HG03025 (cell line): ENCODE results near the gene MCF2L.

Experiments used
- ATAC-seq: cut with Tn5 transposase; IDR thresholded peaks from one replicate; pipeline ENCODE4 v1.9.1; 2021; ENCODE audit warnings: mild to moderate bottlenecking, moderate library complexity; ENCODE audit not compliant: unreplicated experiment, low FRiP score

Gene MCF2L

DNA sequence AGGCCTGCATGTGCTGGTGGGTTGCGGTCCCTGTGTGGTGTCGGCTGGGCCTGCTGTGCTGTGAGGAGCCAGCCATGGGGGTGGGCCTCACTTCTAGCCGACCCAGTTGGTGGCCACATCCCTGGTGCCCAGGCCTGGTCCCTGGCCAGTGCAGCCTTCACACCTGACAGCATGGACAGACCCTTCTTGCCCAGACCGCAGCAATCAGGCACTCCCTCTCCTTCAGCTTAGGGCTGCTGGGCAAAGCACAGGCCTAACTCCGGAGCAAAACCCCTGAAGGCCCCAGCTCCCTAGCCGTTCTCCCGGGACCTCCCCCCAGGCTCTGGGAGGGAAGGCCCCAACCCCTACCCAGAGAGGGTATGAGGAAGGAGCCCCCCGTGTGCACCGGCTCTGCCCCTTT, 6.6 kb upstream of the MCF2L start:
- ATAC-seq = no peak

DNA sequence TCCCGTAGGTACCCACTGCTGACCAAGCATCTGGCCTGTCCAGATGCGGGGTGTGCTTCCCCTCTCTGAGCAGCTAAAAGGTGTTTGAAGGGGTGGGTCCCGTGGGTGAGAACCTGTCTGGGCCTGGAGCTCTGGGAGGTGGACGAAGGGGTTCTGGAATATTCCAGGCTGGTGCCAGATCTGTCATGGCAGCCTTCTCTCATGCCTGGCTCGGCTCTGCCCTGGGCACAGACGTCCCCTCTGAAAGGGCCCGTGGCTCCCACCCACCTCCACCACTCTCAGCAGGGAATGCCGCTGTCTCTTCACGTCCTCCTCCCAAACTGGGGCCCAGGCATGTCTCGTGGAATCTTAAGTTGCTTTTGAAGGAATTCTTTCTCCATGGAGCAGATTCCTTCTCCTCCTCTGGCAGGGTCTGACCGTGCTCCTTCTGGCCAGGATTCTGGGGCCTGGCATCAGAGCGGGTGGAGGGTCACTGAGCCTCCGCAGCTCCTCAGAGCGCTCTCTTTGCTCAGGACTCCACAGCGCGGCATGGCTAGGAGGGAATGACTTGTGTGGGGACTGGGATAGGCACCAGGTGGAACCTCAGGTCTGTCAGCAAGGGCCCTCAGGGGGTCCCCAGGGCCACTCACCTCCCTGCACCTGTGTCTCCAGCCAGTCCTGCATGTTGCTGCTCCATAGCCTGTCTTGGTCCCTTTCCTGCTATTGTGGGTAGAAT, 5.9 kb upstream of the MCF2L start:
- ATAC-seq = no peak

DNA sequence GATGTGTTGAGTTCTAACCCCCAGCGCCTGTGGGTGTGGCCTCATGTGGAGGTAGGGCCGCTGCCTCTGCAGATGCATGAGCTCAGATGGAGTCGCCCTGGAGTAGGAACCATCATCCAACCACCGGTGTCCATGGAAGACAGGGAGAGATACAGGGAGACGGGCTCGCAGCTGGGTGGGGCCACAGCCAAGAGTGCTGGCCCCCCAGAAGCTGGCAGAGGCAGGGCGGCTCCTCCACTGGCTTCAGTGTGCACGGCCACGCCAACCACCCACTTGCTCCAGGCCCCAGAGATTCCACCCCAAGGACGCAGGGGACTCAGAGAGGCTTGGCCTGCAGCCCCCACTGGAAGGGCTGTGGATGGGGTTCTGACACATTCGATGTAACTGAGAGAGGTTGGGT, 5.4 kb upstream of the MCF2L start:
- no peak for ATAC-seq

DNA sequence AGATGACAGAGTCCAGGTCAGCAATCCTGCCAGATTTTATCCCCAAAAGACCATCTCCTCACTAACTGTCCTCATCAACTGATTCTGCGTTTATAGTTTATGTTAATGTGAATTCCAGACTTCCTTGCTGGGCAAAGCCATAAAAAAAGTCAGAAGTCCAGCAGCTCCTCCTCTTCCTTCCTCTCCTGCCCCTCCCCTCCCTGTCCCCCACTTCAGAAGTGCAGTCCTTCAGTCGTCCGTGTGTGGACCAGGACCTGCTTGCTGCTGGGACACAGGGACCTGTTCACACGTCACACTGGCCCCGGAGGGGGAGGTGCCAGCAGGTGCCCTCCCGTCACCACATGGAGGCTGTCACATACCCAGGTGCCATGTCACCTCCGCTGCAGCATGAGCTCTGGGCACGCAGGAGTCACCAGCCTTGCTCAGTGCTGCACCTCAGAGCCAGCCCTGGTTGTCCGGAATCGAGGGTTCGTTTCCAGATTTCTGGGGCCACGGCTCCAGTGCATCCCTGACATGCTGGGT, 4.0 kb upstream of the MCF2L start:
- ATAC-seq = no peak

DNA sequence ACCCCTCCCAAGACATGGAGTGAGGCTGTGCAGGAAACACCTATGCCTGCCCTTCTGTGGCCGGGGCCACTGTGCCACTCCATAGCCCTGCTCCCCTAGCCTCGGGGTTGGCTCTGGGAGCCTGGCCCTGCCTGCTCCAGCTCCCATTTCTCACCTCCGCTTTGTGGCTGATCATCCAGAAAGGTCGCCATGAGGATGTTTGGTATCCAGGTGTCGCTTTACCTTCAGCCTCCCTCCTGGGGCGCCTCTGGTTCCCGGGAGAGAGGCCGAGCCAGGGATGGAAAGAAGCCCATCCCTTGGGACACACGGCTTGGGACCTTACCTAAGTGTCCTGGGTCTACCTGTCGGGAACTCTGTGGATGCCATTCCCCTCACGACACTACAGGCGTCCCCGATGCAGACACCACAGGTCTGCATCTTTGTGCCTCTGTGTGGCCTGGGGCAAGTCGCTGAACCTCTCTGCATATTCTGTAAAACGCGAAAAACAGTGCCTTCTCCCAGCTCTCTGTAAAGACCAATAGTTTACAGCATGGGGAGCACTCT, 3.4 kb upstream of the MCF2L start:
- no peak for ATAC-seq

DNA sequence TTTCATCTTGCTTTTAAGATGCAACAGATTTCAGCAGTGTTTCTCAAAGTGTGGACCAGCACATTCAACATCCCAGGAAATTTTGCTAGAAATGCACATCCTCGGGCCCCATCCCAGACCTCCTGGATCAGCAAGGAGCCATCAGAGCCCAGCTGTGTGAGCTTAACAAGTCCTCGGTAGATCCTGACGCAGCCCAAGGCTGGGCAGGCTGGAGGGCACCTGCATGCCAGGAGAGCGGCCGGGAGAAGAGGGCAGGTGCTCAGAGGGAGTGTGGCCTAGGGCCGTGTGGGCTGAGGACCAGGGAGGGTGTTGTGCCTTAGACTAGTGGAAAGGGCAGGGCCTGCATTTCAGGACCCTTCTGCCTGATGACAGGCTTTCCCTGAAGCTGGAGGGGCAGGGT, 2.2 kb upstream of the MCF2L start:
- no peak for ATAC-seq

DNA sequence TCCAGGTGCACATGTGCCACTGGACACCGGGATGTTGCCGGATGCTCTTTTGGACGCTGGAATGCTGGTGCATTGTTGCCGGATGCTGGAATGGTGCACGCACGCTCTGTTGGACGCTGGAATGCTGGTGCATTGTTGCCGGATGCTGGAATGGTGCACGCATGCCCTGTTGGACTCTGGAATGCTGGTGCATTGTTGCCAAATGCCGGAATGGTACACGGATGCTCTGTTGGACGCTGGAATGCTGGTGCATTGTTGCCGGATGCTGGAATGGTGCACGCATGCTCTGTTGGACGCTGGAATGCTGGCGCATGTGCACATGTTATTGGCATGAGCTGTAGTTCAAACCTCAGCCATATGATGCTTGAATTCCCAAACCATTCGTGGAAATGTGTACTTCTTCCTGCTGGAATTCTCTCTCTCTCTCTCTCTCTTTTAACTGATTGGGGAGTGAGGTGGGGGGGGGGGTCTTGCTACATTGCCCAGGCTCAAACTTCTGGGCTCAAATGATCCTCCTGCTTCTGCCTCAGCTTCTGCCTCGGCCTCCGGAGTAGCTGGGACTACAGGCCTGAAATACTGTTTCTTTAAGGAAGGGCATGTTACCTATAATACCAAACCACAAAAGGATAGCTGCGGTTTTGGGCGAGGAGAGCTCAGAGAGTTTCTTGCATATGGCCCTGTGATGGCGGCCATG, 1.2 kb upstream of the MCF2L start:
- no peak for ATAC-seq

DNA sequence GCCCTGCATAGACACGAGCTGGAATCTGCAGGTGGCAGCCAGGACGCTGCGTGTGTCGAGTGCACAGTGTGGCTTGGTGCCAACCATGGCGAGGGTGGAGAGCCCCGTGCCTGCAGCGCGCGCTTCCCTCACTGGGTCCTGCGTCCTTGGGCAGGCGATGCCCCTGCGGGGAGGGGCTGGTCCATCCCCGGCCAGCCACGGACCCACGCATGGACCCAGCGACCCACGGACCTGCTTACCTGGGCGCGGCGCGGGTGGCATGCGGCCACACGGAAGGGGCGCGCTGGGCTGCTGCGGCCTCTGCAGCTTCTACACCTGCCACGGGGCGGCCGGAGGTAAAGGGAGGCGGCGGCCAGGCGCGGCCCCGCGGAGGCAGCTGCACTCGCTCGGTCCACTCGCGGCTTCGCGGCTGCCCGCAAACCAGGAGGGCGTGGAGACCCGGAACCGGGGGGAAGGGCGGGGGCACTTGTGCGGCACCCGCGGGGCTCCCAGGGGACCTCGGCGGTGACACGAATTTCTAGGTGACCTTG, 569 bp upstream of the MCF2L start:
- no peak for ATAC-seq

DNA sequence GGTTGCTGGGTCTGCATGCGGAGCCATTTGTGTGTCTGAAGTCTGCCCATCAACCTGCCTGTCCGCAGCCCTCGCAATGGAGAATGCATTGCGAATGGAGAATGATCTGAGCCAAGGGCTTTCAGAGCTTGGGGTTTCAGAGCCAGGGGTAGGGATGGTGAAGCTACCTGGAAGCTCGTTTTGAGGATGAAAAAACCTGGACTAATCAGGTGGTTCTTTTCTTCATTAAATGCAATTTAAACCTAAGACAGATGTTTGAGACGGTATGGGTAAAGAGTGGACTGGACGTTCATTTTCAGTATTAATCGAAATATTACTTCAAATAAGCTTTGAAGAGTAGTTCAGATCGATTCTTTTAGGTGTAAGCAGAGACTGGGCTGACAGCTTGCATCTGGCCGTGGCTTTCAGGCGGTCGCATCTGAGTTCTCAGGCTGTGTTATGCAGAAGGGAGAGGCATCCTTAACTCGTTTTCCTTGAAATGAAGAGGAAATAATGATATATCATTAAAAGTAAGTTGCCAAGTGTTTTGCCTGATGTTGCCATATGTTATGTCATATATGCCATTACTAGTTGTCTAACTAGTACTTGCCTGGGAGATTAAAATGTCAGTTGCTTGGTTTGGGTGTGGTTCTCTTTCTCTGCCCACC, 801 bp downstream of the MCF2L start:
- ATAC-seq = no peak

DNA sequence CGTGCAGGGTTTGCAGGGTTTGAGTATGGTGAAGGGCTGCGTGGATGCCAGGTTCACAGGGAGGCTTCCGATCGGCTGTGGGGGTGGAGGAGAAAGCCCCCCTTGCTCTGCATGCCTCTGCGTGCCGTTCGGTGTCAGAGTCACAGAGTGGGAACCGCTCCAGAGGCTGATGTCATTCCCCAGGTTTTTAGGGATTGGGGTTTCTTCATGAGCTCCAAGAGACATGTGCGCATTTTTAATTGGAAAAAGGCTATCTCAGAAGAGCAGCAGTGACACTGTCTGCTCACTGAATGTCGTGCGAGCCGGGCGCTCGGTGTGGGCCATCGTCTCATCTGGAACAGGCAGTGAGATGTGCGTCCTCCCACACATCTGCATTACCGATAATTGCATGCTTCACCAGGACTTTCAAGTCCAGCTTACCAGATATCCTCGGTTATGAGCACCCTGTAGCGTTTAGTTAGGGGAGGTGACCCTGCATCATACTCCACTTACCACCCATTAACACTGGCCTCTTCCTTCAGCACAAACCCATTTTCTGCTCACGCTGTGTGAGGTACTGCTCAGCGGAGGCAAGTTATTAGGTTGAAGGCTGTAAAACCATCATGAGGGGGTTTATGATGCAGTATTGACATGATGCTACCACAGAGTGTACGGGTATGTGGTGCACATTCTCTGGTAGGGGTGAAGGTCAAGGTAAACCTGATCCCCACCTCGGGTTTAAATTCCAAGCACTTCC, 1.7 kb downstream of the MCF2L start:
- no peak for ATAC-seq

DNA sequence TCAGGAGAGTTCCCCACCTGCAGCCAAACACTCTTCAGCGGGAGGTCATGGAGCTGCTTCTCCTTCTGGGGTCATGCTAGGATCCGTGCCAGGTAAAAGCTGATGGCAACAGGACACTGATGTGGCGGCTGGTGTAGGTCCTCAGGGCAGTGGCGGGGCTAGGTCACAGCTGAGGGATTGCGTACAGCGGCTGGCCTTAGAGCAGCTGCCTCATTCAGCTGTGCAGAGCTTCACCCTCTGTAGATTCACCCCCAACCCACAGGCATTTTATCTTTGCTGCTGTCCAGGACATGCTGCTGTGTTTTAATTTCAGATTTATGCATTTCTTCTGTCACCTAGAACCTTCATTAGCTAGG, 2.3 kb downstream of the MCF2L start:
- ATAC-seq = no peak

DNA sequence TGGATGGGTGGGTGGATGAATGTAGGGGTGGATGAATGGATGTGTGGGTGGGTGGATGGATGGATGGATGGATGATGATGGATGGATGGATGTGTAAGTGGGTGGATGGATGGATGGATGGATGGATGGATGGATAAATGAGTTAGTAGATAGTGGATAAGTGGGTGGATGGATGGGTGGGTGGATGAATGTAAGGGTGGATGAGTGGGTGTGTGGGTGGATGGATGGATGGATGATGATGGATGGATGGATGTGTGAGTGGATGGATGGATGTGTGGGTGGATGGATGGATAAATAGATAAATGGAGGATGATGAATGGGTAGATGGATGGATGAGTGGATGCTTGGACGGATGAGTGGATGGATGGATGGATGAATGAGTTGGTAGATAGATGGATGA, 3.2 kb downstream of the MCF2L start:
- ATAC-seq = no peak

DNA sequence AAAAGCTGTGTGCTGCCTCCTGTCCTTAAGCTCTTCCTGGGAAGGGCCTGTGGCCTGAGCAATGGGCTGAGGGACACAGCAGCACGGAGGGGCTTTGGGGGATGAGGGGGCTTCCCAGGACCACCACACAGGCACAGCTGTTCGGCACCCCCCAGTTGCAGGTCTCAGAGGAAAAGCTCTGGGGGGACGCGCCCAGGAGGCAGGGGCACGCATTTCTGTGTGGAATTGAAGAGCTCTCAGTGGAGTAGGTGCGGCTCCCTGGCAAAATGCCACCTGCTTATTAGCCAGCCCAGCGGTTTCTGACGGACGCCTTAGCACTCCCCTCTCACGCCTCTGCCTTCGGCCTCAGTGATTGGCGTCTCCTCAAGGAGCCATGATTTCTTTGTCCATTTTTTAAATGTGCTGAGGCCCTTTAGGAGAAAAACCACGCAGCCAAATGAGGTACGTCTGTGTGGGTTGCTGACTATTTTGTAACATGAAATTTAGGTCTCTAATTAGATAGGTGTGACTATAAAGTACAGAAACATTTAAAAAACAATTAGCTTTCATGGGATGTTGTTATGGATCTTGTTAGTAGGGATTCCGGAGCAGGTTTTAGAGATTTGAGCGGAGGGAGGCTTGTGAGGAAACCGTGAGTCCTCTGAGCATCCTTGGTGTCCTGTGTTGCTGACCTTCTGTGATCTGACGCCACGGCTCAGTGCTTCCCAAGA, 4.0 kb downstream of the MCF2L start:
- ATAC-seq = no peak

DNA sequence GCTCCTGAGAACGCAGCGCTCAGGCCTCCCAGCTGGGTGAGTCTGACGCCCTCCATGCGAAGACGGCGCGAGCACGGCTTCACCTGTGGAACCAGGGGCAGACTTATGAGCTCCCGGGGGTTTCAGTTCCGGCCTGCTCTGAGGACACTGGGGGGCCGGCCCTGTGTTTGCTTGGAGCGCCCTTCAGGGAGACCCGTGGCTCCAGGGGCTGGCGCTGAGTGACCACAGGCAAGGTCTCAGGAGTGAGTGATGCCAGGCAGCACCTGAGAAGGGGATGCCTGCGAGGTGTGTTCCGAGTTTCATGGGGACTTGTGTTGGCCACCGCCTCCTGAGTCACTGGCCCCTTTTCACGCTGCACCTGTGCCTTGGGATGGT, 4.5 kb downstream of the MCF2L start:
- ATAC-seq = no peak

DNA sequence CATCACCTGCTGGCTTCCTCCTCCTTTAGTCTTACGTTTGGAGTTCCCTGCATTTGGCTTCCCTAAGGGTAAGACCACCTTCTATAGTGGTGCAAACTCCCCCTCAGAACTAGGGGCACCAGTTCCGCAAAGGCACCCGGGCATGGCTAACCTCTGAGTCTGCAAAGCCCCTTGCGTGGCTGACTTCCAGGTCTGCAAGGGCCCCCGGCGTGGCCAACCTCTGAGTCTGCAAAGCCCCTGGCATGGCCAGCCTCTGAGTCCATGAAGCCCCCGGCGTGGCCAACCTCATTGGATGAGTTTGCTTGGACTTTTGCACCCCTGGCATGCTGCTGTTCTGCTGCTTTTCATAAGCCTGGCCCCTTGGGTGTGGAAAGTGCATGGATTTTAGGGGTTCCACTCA, 5.1 kb downstream of the MCF2L start:
- ATAC-seq = no peak

DNA sequence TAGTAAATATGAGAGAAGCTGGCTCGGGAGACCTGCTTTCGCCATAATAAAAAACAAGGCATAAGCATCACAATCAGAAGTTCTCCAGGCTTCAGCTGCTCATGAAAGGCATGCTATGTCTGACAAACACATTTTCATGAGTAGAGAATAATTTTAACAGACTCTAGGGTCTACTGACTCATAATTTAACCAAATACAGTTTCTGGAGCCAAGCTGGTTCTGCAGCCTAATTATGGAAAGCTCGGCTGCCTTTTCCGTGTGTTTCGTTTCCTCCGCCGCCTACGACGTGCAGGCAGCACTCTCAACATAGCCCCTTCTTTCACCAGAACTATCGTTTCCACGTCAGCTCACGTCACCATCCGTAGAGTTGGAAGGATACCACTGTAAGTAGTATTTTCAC, 5.7 kb downstream of the MCF2L start:
- no peak for ATAC-seq

DNA sequence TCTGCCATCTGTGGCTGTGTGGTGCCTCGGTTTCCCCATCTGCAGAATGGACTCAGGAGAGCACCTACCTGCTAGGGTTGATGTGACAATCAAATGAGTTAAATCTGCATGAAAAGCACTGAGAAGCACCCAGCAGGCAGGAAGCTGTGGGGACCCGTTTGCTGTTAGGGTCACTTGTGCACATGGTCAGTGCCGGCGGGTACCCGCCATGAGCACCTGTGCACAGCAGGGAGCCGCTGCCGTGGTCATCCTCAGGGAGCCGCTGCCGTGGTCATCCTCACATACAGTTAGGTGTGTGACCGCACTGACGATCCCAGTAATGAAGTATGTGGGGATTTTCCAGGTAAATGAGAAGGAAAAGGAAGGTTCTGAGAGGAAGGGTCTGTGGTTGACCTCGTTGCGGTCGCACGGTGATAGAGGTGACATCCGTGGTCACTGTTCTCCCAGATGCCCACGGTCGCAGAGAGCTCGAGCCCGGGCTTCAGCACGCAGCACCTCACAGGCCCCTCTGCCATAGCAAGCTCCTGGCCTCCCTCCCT, 6.5 kb downstream of the MCF2L start:
- no peak for ATAC-seq

DNA sequence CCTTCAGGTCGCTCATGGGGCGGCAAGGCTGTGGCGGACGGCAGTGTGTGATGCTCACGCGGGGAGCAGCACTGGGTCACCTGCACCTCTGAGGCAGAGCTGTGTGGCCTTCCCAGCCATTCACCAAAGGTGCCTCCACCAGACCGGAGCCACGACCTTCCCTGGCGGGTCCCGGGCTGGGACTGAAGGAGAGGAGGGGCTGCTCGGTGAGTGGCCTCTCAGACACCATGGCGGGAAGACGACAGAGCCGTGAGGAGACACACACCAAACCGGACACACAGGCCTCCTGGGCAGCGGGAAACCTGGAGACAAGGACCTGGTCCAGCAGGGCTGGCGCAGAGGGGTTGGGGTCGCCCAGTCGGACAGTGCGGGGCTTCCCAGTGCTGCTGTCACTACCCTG, 7.5 kb downstream of the MCF2L start:
- ATAC-seq = no peak

DNA sequence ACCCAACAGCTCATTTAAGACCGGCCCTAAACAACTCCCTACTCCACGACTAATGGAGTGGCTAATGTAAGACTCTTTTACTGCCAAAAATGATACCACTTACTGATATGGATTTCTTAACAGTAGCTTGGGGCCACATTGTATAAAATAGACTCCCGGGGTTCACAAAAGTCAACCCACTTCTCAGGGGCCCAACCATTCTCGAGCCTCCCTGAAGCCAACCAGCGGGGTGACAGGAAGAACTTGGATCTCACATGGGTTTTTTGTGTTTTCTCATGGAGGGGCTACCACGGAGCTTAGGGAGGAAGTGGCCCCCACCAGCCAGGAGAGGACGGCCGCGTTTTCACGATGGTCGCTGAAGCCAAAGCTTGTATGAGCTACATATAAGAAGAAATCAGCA, 8.1 kb downstream of the MCF2L start:
- ATAC-seq = no peak

DNA sequence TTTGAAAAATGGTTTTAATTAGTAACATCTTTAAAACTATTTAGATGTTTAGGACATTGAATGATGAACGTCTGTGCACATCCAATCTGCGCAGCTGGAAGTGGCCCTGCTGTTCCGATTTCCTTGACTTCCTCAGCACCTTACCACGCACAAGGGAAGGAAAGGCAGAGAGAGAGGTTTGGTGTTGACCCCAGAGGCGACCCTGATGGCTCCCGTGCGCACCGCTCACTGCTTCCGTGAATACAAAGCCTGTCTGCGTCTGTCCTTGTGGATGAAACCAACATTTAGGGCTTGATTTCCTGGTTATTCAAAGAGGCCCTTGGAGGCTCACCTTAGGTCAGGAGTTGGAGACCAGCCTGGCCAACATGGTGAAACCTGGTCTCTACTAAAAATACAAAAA, 8.5 kb downstream of the MCF2L start:
- ATAC-seq = no peak
